HepG2 (cell line): ENCODE data around the gene NKD1. TPM values are rescaled to one million over a fixed set of nuclear protein-coding genes. Genes with fewer than 3 reads are reported as not detected.
A peak's percentile ranks its signal among the peaks of the same experiment; 100 is the strongest.

Source experiments
- GFI1 ChIP-seq: sonication (generic); formaldehyde crosslinking; IDR thresholded peaks from 2 replicates; pipeline ENCODE4 v1.5.0; 2020; ENCODE audit warnings: missing genetic modification reagents, mild to moderate bottlenecking, borderline replicate concordance
- MTA1 ChIP-seq: sonication (generic); formaldehyde crosslinking; IDR thresholded peaks from 2 replicates; pipeline ENCODE4 v1.4.0; 2020; ENCODE audit warnings: missing genetic modification reagents, mild to moderate bottlenecking, borderline replicate concordance
- NFE2L1 ChIP-seq: sonication (generic); formaldehyde crosslinking; IDR thresholded peaks from 2 replicates; pipeline ENCODE4 v1.4.0; 2020; ENCODE audit warnings: missing genetic modification reagents, mild to moderate bottlenecking, borderline replicate concordance
- RFXAP ChIP-seq: sonication (generic); formaldehyde crosslinking; IDR thresholded peaks from 2 replicates; pipeline ENCODE4 v1.4.0; 2020; ENCODE audit warnings: missing genetic modification reagents, borderline replicate concordance
- TMF1 ChIP-seq: sonication (generic); formaldehyde crosslinking; IDR thresholded peaks from 2 replicates; pipeline ENCODE4 v1.8.1; 2022; ENCODE audit warnings: low read depth, missing genetic modification reagents
- ZNF20 ChIP-seq: sonication (generic); formaldehyde crosslinking; IDR thresholded peaks from 2 replicates; pipeline ENCODE4 v1.4.0; 2020; ENCODE audit warnings: mild to moderate bottlenecking, moderate library complexity, missing genetic modification reagents
- ZNF234 ChIP-seq: sonication (generic); formaldehyde crosslinking; conservative IDR thresholded peaks from 2 replicates; pipeline ENCODE4 v1.5.1; 2020; ENCODE audit warnings: mild to moderate bottlenecking, missing genetic modification reagents
- ZNF256 ChIP-seq: sonication (generic); formaldehyde crosslinking; conservative IDR thresholded peaks from 2 replicates; pipeline ENCODE4 v1.4.0; 2020; ENCODE audit warnings: missing genetic modification reagents
- ZNF460 ChIP-seq: sonication (generic); formaldehyde crosslinking; IDR thresholded peaks from 2 replicates; pipeline ENCODE4 v1.5.1; 2020; ENCODE audit warnings: missing genetic modification reagents, mild to moderate bottlenecking, borderline replicate concordance
- ZNF720 ChIP-seq: sonication (generic); formaldehyde crosslinking; IDR thresholded peaks from 2 replicates; pipeline ENCODE4 v1.4.0; 2020; ENCODE audit warnings: missing genetic modification reagents
- ZNF850 ChIP-seq: sonication (generic); formaldehyde crosslinking; conservative IDR thresholded peaks from 2 replicates; pipeline ENCODE4 v1.9.0; 2021; ENCODE audit warnings: mild to moderate bottlenecking, missing genetic modification reagents
- polyA plus RNA-seq, 8 experiments: library from polyadenylated mRNA; depleted of rRNA in 3 of 8; stranded (reverse) in 7 of 8; unstranded in 1 of 8; fragments of >200 nt; fragmentation: Illumina TruSeq in 4 of 8; extraction: Trizol in 4 of 8; gene quantifications; 2 replicates each; pipeline versions ENCODE4 v1.2.1 to v1.2.3, GENCODE V29; 2011 to 2016; ENCODE audit warnings: low read depth in 4 of 8, missing spikeins in 1 of 8, mixed read lengths in 1 of 8; ENCODE audit not compliant: insufficient read depth in 1 of 8
- total RNA-seq, 5 experiments: library from RNA; depleted of rRNA; stranded (reverse); fragments of >200 nt; fragmentation: Illumina TruSeq; extraction: Trizol; gene quantifications; 2 replicates each; pipeline ENCODE4 v1.2.3, GENCODE V29; 2016; ENCODE audit warnings: low read depth in 1 of 5
- TF ChIP-seq, protein P1 (sequence below): IDR thresholded peaks from 2 replicates; pipeline ENCODE4 v1.6.1; 2016; ENCODE audit warnings: low read depth, missing genetic modification reagents, missing compliant biosample characterization
- TF ChIP-seq, protein P2 (sequence below): IDR thresholded peaks from 2 replicates; pipeline ENCODE4 v1.6.1; 2016; ENCODE audit warnings: missing compliant biosample characterization, missing genetic modification reagents, borderline replicate concordance
- TF ChIP-seq, protein P3 (sequence below): sonication (generic); formaldehyde crosslinking; IDR thresholded peaks from 2 replicates; pipeline ENCODE4 v1.4.0; 2020; ENCODE audit warnings: mild to moderate bottlenecking, missing genetic modification reagents
- TF ChIP-seq, protein P4 (sequence below): sonication (generic); formaldehyde crosslinking; IDR thresholded peaks from 2 replicates; pipeline ENCODE4 v1.4.0; 2020; ENCODE audit warnings: mild to moderate bottlenecking, missing genetic modification reagents
- TF ChIP-seq, protein P5 (sequence below): sonication (generic); formaldehyde crosslinking; IDR thresholded peaks from 2 replicates; pipeline ENCODE4 v1.4.0; 2020; ENCODE audit warnings: missing genetic modification reagents

The NKD1 gene
- total and polyA plus RNA-seq, 2 of the 13 experiments (the other 11 are each of a cell fraction or from before 2014, with no cell fraction given), result 70.4 to 121 TPM

DNA sequence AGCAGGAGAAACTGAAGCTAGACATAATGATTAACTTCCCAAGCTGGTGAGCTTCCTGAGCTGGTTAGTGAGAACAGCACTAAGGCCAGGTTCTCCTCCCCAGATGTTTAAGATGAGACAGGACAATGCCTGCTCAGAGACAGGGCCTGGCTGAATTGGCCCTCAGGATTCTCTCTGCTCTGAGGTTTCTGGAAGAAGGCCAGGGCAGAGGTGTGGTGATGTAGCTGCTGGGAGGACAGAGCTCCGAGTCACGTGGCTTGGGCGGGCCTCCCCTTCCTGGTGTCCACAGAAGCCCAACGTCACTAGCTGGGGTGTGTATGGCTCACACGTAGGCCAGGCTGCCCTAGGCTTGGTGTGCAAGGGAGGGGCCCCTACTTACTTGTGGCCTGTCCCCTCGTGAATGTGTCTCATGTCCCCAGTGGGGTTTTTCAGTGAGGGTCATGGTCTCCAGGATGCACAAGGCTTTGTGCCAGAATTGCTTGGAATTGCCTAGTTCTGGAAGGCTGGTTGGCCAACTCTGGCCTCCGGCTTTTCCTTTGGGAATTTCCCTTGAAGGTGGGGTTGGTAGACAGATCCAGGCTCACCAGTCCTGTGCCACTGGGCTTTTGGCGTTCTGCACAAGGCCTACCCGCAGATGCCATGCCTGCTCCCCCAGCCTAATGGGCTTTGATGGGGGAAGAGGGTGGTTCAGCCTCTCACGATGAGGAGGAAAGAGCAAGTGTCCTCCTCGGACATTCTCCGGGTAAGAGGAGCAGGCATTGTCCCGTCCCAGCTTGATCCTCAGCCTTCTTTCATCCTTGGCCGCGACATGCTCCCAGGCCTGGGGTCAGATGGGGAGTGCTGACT is 148.6 kb downstream of the NKD1 start (continued):
- TF ChIP-seq, protein P1, sequence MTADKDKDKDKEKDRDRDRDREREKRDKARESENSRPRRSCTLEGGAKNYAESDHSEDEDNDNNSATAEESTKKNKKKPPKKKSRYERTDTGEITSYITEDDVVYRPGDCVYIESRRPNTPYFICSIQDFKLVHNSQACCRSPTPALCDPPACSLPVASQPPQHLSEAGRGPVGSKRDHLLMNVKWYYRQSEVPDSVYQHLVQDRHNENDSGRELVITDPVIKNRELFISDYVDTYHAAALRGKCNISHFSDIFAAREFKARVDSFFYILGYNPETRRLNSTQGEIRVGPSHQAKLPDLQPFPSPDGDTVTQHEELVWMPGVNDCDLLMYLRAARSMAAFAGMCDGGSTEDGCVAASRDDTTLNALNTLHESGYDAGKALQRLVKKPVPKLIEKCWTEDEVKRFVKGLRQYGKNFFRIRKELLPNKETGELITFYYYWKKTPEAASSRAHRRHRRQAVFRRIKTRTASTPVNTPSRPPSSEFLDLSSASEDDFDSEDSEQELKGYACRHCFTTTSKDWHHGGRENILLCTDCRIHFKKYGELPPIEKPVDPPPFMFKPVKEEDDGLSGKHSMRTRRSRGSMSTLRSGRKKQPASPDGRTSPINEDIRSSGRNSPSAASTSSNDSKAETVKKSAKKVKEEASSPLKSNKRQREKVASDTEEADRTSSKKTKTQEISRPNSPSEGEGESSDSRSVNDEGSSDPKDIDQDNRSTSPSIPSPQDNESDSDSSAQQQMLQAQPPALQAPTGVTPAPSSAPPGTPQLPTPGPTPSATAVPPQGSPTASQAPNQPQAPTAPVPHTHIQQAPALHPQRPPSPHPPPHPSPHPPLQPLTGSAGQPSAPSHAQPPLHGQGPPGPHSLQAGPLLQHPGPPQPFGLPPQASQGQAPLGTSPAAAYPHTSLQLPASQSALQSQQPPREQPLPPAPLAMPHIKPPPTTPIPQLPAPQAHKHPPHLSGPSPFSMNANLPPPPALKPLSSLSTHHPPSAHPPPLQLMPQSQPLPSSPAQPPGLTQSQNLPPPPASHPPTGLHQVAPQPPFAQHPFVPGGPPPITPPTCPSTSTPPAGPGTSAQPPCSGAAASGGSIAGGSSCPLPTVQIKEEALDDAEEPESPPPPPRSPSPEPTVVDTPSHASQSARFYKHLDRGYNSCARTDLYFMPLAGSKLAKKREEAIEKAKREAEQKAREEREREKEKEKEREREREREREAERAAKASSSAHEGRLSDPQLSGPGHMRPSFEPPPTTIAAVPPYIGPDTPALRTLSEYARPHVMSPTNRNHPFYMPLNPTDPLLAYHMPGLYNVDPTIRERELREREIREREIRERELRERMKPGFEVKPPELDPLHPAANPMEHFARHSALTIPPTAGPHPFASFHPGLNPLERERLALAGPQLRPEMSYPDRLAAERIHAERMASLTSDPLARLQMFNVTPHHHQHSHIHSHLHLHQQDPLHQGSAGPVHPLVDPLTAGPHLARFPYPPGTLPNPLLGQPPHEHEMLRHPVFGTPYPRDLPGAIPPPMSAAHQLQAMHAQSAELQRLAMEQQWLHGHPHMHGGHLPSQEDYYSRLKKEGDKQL (CRISPR knock-in tag), result no peak
- no peak for TF ChIP-seq ZNF256 (CRISPR knock-in tag)
- TF ChIP-seq RFXAP, result no peak
- TF ChIP-seq, protein P2, sequence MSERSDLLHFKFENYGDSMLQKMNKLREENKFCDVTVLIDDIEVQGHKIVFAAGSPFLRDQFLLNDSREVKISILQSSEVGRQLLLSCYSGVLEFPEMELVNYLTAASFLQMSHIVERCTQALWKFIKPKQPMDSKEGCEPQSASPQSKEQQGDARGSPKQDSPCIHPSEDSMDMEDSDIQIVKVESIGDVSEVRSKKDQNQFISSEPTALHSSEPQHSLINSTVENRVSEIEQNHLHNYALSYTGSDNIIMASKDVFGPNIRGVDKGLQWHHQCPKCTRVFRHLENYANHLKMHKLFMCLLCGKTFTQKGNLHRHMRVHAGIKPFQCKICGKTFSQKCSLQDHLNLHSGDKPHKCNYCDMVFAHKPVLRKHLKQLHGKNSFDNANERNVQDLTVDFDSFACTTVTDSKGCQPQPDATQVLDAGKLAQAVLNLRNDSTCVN, result no peak
- no peak for TF ChIP-seq ZNF720
- no peak for TF ChIP-seq GFI1
- no peak for TF ChIP-seq NFE2L1 (CRISPR knock-in tag)
- no peak for TF ChIP-seq ZNF234 (CRISPR knock-in tag)
- TF ChIP-seq, protein P3, sequence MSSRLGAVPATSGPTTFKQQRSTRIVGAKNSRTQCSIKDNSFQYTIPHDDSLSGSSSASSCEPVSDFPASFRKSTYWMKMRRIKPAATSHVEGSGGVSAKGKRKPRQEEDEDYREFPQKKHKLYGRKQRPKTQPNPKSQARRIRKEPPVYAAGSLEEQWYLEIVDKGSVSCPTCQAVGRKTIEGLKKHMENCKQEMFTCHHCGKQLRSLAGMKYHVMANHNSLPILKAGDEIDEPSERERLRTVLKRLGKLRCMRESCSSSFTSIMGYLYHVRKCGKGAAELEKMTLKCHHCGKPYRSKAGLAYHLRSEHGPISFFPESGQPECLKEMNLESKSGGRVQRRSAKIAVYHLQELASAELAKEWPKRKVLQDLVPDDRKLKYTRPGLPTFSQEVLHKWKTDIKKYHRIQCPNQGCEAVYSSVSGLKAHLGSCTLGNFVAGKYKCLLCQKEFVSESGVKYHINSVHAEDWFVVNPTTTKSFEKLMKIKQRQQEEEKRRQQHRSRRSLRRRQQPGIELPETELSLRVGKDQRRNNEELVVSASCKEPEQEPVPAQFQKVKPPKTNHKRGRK (CRISPR knock-in tag), result no peak
- no peak for TF ChIP-seq ZNF850 (CRISPR knock-in tag)
- TF ChIP-seq ZNF20 (CRISPR knock-in tag), result no peak
- TF ChIP-seq, protein P4, sequence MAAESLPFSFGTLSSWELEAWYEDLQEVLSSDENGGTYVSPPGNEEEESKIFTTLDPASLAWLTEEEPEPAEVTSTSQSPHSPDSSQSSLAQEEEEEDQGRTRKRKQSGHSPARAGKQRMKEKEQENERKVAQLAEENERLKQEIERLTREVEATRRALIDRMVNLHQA (CRISPR knock-in tag), result no peak
- TF ChIP-seq MTA1 (CRISPR knock-in tag), result no peak
- TF ChIP-seq TMF1, result no peak
- TF ChIP-seq, protein P5, sequence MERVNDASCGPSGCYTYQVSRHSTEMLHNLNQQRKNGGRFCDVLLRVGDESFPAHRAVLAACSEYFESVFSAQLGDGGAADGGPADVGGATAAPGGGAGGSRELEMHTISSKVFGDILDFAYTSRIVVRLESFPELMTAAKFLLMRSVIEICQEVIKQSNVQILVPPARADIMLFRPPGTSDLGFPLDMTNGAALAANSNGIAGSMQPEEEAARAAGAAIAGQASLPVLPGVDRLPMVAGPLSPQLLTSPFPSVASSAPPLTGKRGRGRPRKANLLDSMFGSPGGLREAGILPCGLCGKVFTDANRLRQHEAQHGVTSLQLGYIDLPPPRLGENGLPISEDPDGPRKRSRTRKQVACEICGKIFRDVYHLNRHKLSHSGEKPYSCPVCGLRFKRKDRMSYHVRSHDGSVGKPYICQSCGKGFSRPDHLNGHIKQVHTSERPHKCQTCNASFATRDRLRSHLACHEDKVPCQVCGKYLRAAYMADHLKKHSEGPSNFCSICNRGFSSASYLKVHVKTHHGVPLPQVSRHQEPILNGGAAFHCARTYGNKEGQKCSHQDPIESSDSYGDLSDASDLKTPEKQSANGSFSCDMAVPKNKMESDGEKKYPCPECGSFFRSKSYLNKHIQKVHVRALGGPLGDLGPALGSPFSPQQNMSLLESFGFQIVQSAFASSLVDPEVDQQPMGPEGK (CRISPR knock-in tag), result 0 out of 2 replicates have a peak, but pooled peaks have one; percentile 31
- no peak for TF ChIP-seq ZNF460
